OCI-LY3 (cell line): ENCODE data around the gene CHD2.

ENCODE experiments used
- CTCF ChIP-seq: fragments of 200-600, 300-600 bp; sonication (generic); IDR thresholded peaks from 2 replicates; pipeline ENCODE4 v1.5.1; 2014; ENCODE audit warnings: antibody characterized with exemption, low read length, low read depth
- EZH2phosphoT487 ChIP-seq: fragments of 200-600 bp; shearing (Covaris generic); IDR thresholded peaks from 2 replicates; pipeline ENCODE4 v1.6.1; 2018; ENCODE audit warnings: antibody characterized with exemption, mixed run types, low read depth

DNA sequence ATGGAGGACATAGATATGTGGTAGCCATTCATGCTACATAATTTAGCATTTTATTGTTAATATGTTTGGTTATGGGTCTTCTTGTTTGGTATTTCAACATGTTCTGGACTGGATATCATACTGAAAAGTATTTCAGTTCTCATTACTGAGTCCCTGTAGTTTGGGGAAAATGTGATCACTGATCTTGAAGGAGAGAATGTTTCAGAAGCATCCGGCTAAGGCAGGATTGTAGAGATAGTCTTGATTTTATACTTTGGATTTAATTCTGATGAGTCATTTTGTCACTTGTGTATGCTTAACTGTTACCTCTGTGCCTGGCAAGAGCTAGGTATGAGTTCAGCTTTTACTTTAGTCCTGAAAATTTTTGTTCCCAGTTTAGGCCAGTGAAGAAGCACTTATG, 7.1 kb downstream of the CHD2 start:
- TF ChIP-seq CTCF (no peak), EZH2phosphoT487 (no peak)
